B cell (primary cell): ENCODE results near the gene TCF7. TPM values are rescaled to one million over a fixed set of nuclear protein-coding genes. Genes with fewer than 3 reads are reported as not detected.

Experiments
- ATAC-seq: fragments of 200-7000 bp; cut with Tn5 transposase; one replicate; pipeline ENCODE4 v1.10.0; 2021; ENCODE audit warnings: low read depth, mild to moderate bottlenecking, moderate number of reproducible peaks, moderate library complexity
- CTCF ChIA-PET: fragments of 350-600 bp; sonication (Branson Sonifier 250); formaldehyde crosslinking; loops from one replicate; lab custom pipeline; 2021; ENCODE audit warnings: antibody characterized with exemption, inconsistent platforms; lab: Charles Lee
- POLR2A ChIA-PET: fragments of 350-600 bp; sonication (Branson Sonifier 250); formaldehyde crosslinking; loops from one replicate; lab custom pipeline; 2021; ENCODE audit warnings: antibody characterized with exemption; lab: Charles Lee
- DNase-seq: peaks from one replicate; pipeline ENCODE4 v3.0.0; 2013
- H2AFZ ChIP-seq: 2 replicates; pipeline ENCODE4 v1.6.1; 2012; ENCODE audit warnings: mild to moderate bottlenecking, low read depth, low read length; ENCODE audit not compliant: insufficient read depth, poor library complexity, severe bottlenecking
- H3K27ac ChIP-seq, 2 donors: 1 replicate in 1 of 2; 2 replicates in 1 of 2; pipeline ENCODE4 v1.5.1; 2012 to 2013; ENCODE audit warnings: low read length in 2 of 2, mild to moderate bottlenecking in 2 of 2, moderate library complexity in 1 of 2
- H3K27me3 ChIP-seq, 4 experiments: fragments of 200-600 bp in 1 of 4; sonication (generic) in 1 of 4; replicated peaks in 1 of 4; 1 replicate in 2 of 4; 2 replicates in 2 of 4; pipeline versions ENCODE4 v1.6.1 to v1.7.0; 2013 to 2016; ENCODE audit warnings: low read length in 3 of 4, mild to moderate bottlenecking in 2 of 4, mixed read lengths in 1 of 4, moderate library complexity in 1 of 4; ENCODE audit not compliant: insufficient read depth in 4 of 4, control insufficient read depth in 3 of 4; ENCODE audit errors: control extremely low read depth in 1 of 4
- H3K36me3 ChIP-seq, 2 experiments: replicated peaks in 1 of 2; 1 replicate in 1 of 2; 2 replicates in 1 of 2; pipeline versions ENCODE4 v1.6.1 to v1.7.1; 2013; ENCODE audit warnings: low read length in 1 of 2; ENCODE audit not compliant: insufficient read depth in 2 of 2, control insufficient read depth in 1 of 2; ENCODE audit errors: control extremely low read depth in 1 of 2, extremely low read depth in 1 of 2
- H3K4me1 ChIP-seq, 2 donors: fragments of 200-600 bp in 1 of 2; sonication (generic) in 1 of 2; 1 replicate in 1 of 2; 2 replicates in 1 of 2; pipeline versions ENCODE4 v1.5.1 to v1.6.1; 2013 to 2017; ENCODE audit warnings: low read length in 2 of 2; ENCODE audit not compliant: control insufficient read depth in 2 of 2, insufficient read depth in 2 of 2
- H3K4me2 ChIP-seq: replicated peaks from 2 replicates; pipeline ENCODE3; 2012; ENCODE audit warnings: mild to moderate bottlenecking, low read depth, low read length; ENCODE audit not compliant: poor library complexity, severe bottlenecking
- H3K4me3 ChIP-seq, 5 experiments: fragments of 200-600 bp in 1 of 5; sonication (generic) in 1 of 5; 1 replicate in 3 of 5; 2 replicates in 2 of 5; pipeline versions ENCODE4 v1.5.1 to v1.7.0; 2011 to 2016; ENCODE audit warnings: low read length in 4 of 5, mild to moderate bottlenecking in 4 of 5, low read depth in 2 of 5, control low read depth in 1 of 5, moderate library complexity in 1 of 5; ENCODE audit not compliant: insufficient read depth in 1 of 5; ENCODE audit errors: control extremely low read depth in 1 of 5, extremely low read depth in 1 of 5
- H3K79me2 ChIP-seq: fragments of 200-600 bp; sonication (generic); one replicate; pipeline ENCODE4 v1.6.0; 2016; ENCODE audit warnings: low read length; ENCODE audit not compliant: control insufficient read depth, insufficient read depth
- H3K9ac ChIP-seq: fragments of 200-600 bp; sonication (generic); 2 replicates; pipeline ENCODE4 v1.6.1; 2017; ENCODE audit warnings: mild to moderate bottlenecking, low read length, moderate library complexity
- H3K9me3 ChIP-seq, 3 donors: one replicate each; pipeline versions ENCODE4 v1.6.1 to v1.7.1; 2013; ENCODE audit warnings: low read length in 2 of 3; ENCODE audit not compliant: control insufficient read depth in 2 of 3, insufficient read depth in 1 of 3; ENCODE audit errors: control extremely low read depth in 1 of 3
- H4K20me1 ChIP-seq: 2 replicates; pipeline ENCODE4 v1.6.0; 2012; ENCODE audit warnings: mild to moderate bottlenecking, low read length; ENCODE audit not compliant: insufficient read depth, control insufficient read depth, poor library complexity, severe bottlenecking
- H3K27ac Mint-ChIP-seq: one replicate; pipeline ENCODE4 v1.8.0; 2021; ENCODE audit warnings: mixed read lengths
- H3K27me3 Mint-ChIP-seq: one replicate; pipeline ENCODE4 v1.8.0; 2021; ENCODE audit warnings: mixed read lengths
- H3K4me1 Mint-ChIP-seq: one replicate; pipeline ENCODE4 v1.8.0; 2021; ENCODE audit warnings: mixed read lengths
- H3K4me3 Mint-ChIP-seq: one replicate; pipeline ENCODE4 v1.8.0; 2021; ENCODE audit warnings: mixed read lengths
- H3K9me3 Mint-ChIP-seq: one replicate; pipeline ENCODE4 v1.8.0; 2022; ENCODE audit warnings: mixed read lengths; ENCODE audit not compliant: insufficient read depth
- EZH2 ChIP-seq: IDR thresholded peaks from 2 replicates; pipeline ENCODE4 v1.6.1; 2012; ENCODE audit warnings: borderline replicate concordance, low read depth, mild to moderate bottlenecking, moderate library complexity, low read length; ENCODE audit not compliant: insufficient read depth, poor library complexity, severe bottlenecking
- whole genome bisulfite sequencing: methylation state at CpG from one replicate; pipeline ENCODE4 v1.1.5; 2013; ENCODE audit warnings: missing lambda C conversion rate; ENCODE audit not compliant: insufficient coverage; 5-methylcytosine and 5-hydroxymethylcytosine counted together
- intact Hi-C: fragments of 100-400 bp; cut with micrococcal nuclease; formaldehyde crosslinking; loops from one replicate; pipeline ENCODE4 v1.10.0; 2022
- polyA plus RNA-seq: library from polyadenylated mRNA; depleted of rRNA; stranded (reverse); fragments of >200 nt; gene quantifications from 2 replicates; pipeline ENCODE4 v1.2.3, GENCODE V29; 2012
- total RNA-seq, 2 donors: library from RNA; stranded (reverse); fragments of 120-200 nt in 1 of 2; gene quantifications; 1 replicate in 1 of 2; 2 replicates in 1 of 2; pipeline versions ENCODE4 v1.2.3 to v1.2.4, GENCODE V29; 2013 to 2022
- TF ChIP-seq, protein P1 (sequence below): fragments of 200-600 bp; IDR thresholded peaks from one replicate; pipeline ENCODE4 v1.8.0; 2022; ENCODE audit warnings: antibody characterized with exemption, mild to moderate bottlenecking

Gene TCF7
- total and polyA plus RNA-seq, 2 donors (not counting 1 experiment from before 2014, with no cell fraction given) = 26.8 to 61.1 TPM

DNA sequence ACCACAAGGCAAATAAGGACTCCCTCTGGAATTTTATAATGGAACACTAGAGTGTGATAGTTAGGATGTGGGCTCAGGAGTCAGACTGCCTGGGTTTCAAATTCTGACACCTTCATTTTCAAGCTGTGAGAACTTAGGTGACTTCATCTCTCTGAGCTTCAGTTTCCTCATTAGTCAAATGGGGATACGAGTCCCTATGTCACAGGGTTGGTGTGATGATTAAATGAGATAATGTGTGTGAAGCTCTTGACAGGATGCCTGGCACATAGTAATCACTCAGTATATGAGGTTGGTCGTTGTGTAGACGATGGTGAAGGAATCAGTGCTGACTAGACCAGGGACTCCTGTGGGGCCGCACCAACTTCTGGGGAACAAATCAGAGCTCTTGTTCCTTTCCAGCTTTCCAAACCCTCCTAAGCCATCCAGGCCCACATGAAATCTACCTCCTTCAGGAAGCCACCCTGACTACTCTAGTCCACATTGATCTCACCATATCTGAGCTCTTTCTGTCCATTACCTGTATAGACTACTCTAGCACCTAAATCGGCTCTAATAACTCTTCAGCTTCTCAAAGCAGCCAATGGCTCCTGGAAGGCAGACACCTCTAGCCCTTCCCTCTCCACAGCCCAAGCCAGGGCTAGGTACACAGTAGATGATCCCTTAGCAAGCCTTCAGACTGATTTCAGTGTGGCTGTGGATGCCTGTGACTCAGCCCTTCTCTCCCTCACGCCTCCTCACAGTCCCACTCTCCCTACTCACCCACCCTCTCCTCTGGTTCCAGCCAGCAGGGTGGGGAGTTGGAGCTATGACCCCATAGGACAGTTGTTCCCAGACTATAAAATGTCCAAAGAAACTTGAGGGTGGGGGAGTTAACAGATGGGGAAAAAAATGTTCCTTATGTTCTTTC lies 2.5 kb upstream of the TCF7 start:
- ChIA-PET POLR2A (interaction anchor here (1.8 kb wide), 1 partner anchor 13 kb away, joined by 6 read pairs; no protein-coding TSS in a partner anchor), CTCF (interaction anchor here (0.6 to 7.6 kb wide), 7 partner anchors 11 to 72 kb away, joined by 3 to 84 read pairs (median 11); no protein-coding TSS in a partner anchor)
- TF ChIP-seq, protein P1, sequence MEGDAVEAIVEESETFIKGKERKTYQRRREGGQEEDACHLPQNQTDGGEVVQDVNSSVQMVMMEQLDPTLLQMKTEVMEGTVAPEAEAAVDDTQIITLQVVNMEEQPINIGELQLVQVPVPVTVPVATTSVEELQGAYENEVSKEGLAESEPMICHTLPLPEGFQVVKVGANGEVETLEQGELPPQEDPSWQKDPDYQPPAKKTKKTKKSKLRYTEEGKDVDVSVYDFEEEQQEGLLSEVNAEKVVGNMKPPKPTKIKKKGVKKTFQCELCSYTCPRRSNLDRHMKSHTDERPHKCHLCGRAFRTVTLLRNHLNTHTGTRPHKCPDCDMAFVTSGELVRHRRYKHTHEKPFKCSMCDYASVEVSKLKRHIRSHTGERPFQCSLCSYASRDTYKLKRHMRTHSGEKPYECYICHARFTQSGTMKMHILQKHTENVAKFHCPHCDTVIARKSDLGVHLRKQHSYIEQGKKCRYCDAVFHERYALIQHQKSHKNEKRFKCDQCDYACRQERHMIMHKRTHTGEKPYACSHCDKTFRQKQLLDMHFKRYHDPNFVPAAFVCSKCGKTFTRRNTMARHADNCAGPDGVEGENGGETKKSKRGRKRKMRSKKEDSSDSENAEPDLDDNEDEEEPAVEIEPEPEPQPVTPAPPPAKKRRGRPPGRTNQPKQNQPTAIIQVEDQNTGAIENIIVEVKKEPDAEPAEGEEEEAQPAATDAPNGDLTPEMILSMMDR = no peak
- TF ChIP-seq EZH2 = no peak
- no peaks in the 10 kb centered on the region for H3K9me3 Mint-ChIP-seq
- DNase-seq (no peak), ATAC-seq (no peak)
- Histone ChIP-seq H3K4me3 (no peak overlapping the region), H4K20me1 (no peaks in the 10 kb centered on the region), H3K27me3 (peaks cover 0 to 38% (median 16%) of the 10 kb centered on the region in 4 experiments), H3K79me2 (no peaks in the 10 kb centered on the region), H3K4me2 (no peak overlapping the region), H3K36me3 (no peaks in the 10 kb centered on the region), H3K9ac (no peak overlapping the region), H3K4me1 (peaks cover 13 to 27% of the 10 kb centered on the region in 2 donors), H3K9me3 (peaks cover 0 to 10% (median 0%) of the 10 kb centered on the region in 3 donors), H2AFZ (no peak overlapping the region), H3K27ac (no peak overlapping the region)
- peaks cover 11% of the 10 kb centered on the region for H3K4me1 Mint-ChIP-seq
- intact Hi-C loops = no loop called here
- peaks cover 14% of the 10 kb centered on the region for H3K27me3 Mint-ChIP-seq
- H3K4me3 Mint-ChIP-seq = peak overlapping the region; percentile 42
- WGBS = 90% methylated on average over 4 of the region's 6 CpGs
- H3K27ac Mint-ChIP-seq = no peak overlapping the region
